ENCODE data around the gene KHDC4. TPM values are rescaled to one million over a fixed set of nuclear protein-coding genes. Genes with fewer than 3 reads are reported as not detected.

Gene KHDC4
- total RNA-seq, 1 experiment from 2014 or later: 57.7 TPM

DNA sequence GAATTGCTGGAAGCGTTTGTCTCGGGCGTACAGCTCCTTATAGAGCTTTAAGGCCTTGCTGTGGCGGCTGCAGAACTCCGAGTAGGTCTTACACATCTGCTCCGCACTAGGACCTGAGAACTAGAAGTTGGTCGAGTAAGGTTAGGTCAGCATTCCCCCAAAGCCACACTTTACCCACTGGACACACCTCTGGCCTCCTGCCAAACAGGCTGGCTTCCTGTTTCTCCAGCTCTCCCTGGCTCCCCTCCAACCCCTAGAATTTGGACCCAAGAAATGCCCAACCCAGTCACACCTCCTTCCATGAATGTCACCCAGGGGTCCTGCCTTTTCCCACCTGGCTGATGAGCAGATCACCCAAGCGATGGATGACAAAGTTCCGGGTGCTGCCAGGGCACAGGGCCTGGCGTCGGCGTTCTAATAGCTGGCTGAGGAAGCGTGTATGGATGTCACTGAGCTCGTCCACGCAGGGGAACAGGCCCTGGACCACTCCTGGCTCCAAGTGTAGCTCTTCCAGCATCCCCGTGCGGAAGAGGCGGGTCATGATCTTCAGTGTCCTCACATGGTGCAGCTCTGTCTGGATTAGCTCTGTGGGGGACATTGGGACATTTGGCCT lies 28.5 kb upstream of the KHDC4 start:
- no peak overlapping the region for H3K9ac ChIP-seq (ENCODE audit: extremely low read depth, insufficient read length, low read length)
- no peak overlapping the region for H4K91ac ChIP-seq (ENCODE audit: insufficient read length, low read depth, low read length)
- no peak overlapping the region for H3K18ac ChIP-seq (ENCODE audit: insufficient read length, low read depth, low read length)
- Mint-ChIP-seq H3K4me3 (no peak overlapping the region), H3K9me3 (no peaks in the 10 kb centered on the region), H3K36me3 (ENCODE audit: insufficient read depth in 1 of 3, low read depth in 3 of 3) (peaks cover 55 to 86% (median 82%) of the 10 kb centered on the region in 3 experiments), H3K4me1 (peaks cover 3 to 15% of the 10 kb centered on the region in 2 experiments), H3K27me3 (ENCODE audit: low read depth) (no peaks in the 10 kb centered on the region), H3K27ac (peak overlapping the region in 1 of 3 experiments; percentile 60; a peak in 2 of 7 replicates)
- H2AFZ ChIP-seq (ENCODE audit: low read length): no peak overlapping the region
- no peak overlapping the region for H2AK5ac ChIP-seq (ENCODE audit: insufficient read length, low read length)
- TF ChIP-seq, protein P1, sequence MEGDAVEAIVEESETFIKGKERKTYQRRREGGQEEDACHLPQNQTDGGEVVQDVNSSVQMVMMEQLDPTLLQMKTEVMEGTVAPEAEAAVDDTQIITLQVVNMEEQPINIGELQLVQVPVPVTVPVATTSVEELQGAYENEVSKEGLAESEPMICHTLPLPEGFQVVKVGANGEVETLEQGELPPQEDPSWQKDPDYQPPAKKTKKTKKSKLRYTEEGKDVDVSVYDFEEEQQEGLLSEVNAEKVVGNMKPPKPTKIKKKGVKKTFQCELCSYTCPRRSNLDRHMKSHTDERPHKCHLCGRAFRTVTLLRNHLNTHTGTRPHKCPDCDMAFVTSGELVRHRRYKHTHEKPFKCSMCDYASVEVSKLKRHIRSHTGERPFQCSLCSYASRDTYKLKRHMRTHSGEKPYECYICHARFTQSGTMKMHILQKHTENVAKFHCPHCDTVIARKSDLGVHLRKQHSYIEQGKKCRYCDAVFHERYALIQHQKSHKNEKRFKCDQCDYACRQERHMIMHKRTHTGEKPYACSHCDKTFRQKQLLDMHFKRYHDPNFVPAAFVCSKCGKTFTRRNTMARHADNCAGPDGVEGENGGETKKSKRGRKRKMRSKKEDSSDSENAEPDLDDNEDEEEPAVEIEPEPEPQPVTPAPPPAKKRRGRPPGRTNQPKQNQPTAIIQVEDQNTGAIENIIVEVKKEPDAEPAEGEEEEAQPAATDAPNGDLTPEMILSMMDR (conservative IDR thresholded peaks at IDR 0.05): no peak
- no peaks in the 10 kb centered on the region for H4K20me1 ChIP-seq (ENCODE audit: control insufficient read depth, insufficient read depth, insufficient read length)
- peaks cover 5% of the 10 kb centered on the region for H3K4me1 ChIP-seq (ENCODE audit: insufficient read depth, low read length)
- no peak for DNase-seq
- H4K5ac ChIP-seq (ENCODE audit: insufficient read length, low read depth, low read length): no peak overlapping the region
- H3K9me3 ChIP-seq (ENCODE audit: control insufficient read depth, low read depth, low read length): no peaks in the 10 kb centered on the region
- H2BK12ac ChIP-seq (ENCODE audit: insufficient read length, low read depth, low read length): no peak overlapping the region
- H3K27me3 ChIP-seq (ENCODE audit: insufficient read depth, low read length): no peaks in the 10 kb centered on the region
- no CpG with 5 or more reads among the region's 18 CpGs for WGBS (ENCODE audit: extremely low coverage, insufficient read length, low lambda C conversion rate)
- no peak overlapping the region for H3K4ac ChIP-seq (ENCODE audit: low read depth, low read length)
- H2BK5ac ChIP-seq (ENCODE audit: insufficient read length, low read length): no peak overlapping the region
- no peak overlapping the region for H2BK20ac ChIP-seq (ENCODE audit: low read depth, low read length, poor library complexity, severe bottlenecking)
- no peaks in the 10 kb centered on the region for H3K79me2 ChIP-seq (ENCODE audit: insufficient read depth, low read length)
- no peak overlapping the region for H3K56ac ChIP-seq (ENCODE audit: insufficient read length, low read depth, low read length)
- no peak overlapping the region for H3K4me2 ChIP-seq (ENCODE audit: insufficient read depth, insufficient read length, low read length)
- H3K79me1 ChIP-seq (ENCODE audit: insufficient read depth, low read depth, low read length, poor library complexity, severe bottlenecking): peaks cover under 1% of the 10 kb centered on the region
- no peak overlapping the region for H4K8ac ChIP-seq (replicated peaks; ENCODE audit: insufficient read length, low read depth, low read length)
- H3K14ac ChIP-seq (ENCODE audit: insufficient read depth, low read length): no peak overlapping the region
- H3K27ac ChIP-seq (ENCODE audit: insufficient read length, low read depth, low read length): no peak overlapping the region
- no peak overlapping the region for H3T11ph ChIP-seq (ENCODE audit: low read length)
- H2BK15ac ChIP-seq (ENCODE audit: low read depth, low read length): no peak overlapping the region
- H2BK120ac ChIP-seq (ENCODE audit: low read depth, low read length, poor library complexity, severe bottlenecking): no peak overlapping the region
- no peaks in the 10 kb centered on the region for H3K23me2 ChIP-seq (ENCODE audit: insufficient read length, low read depth, low read length, poor library complexity, severe bottlenecking)
- H3K23ac ChIP-seq (ENCODE audit: insufficient read length, low read depth, low read length): no peak overlapping the region

Measured in H9 (cell line).